T-helper 2 cell (primary cell): ENCODE data around the gene ECHS1.

Source experiments
- DNase-seq, 5 experiments: peaks; one replicate each; pipeline versions ENCODE4 v3.0.0 to v3.0.0-alpha.2; 2012 to 2022

Gene ECHS1

GRCh38 chr10:133339708-133340380, 33.3 kb downstream of the ECHS1 start:
- DNase-seq: no peak

GRCh38 chr10:133338080-133339071, 34.8 kb downstream of the ECHS1 start:
- DNase-seq: no peak

- DNase-seq: no peak
These were observed 35.8 kb downstream of the ECHS1 start for GRCh38 chr10:133337370-133337725.

GRCh38 chr10:133336577-133337369, 36.4 kb downstream of the ECHS1 start, which contains the start of gene CALY:
CALY (minus strand) TSS chr10:133336896; CDS start chr10:133328989, 7,907 bp downstream.
- peak; percentile 50 to 94 (median 88) for DNase-seq

GRCh38 chr10:133336118-133336576, 37.0 kb downstream of the ECHS1 start:
- no peak for DNase-seq

GRCh38 chr10:133335246-133336117, 37.7 kb downstream of the ECHS1 start:
- peak; percentile 57 to 85 (median 79) for DNase-seq

- peak in 1 of 5 experiments; percentile 46 for DNase-seq
These were observed 38.5 kb downstream of the ECHS1 start for GRCh38 chr10:133334503-133335245.

- no peak for DNase-seq
These were observed 40.0 kb downstream of the ECHS1 start for GRCh38 chr10:133332936-133333699.

GRCh38 chr10:133329491-133330202, 43.5 kb downstream of the ECHS1 start:
- peak; percentile 74 to 81 (median 79) for DNase-seq

- DNase-seq: no peak
These were observed 44.5 kb downstream of the ECHS1 start for GRCh38 chr10:133328358-133329343.

- no peak for DNase-seq
These were observed 45.4 kb downstream of the ECHS1 start for GRCh38 chr10:133327651-133328357.

GRCh38 chr10:133326745-133327650, 46.2 kb downstream of the ECHS1 start:
- DNase-seq: no peak

GRCh38 chr10:133326223-133326551, 47.0 kb downstream of the ECHS1 start:
- DNase-seq: no peak

- DNase-seq: no peak
These were observed 47.5 kb downstream of the ECHS1 start for GRCh38 chr10:133325440-133326222.

GRCh38 chr10:133324857-133325260, 48.3 kb downstream of the ECHS1 start:
- DNase-seq: no peak
